Stimulated activated CD8-positive, alpha-beta memory T cell treated with anti-CD3 and anti-CD28 coated beads, Interleukin-15, amount 100 ng/mL, for 4 hours (primary cell): Measurements from ENCODE around the gene LY6G5B.
A peak's percentile ranks its signal among the peaks of the same experiment; 100 is the strongest.

Source experiments
- DNase-seq, 2 donors: peaks; one replicate each; pipeline ENCODE4 v3.0.0-alpha.2; 2020; ENCODE audit warnings: low read depth in 2 of 2

The LY6G5B gene

DNA sequence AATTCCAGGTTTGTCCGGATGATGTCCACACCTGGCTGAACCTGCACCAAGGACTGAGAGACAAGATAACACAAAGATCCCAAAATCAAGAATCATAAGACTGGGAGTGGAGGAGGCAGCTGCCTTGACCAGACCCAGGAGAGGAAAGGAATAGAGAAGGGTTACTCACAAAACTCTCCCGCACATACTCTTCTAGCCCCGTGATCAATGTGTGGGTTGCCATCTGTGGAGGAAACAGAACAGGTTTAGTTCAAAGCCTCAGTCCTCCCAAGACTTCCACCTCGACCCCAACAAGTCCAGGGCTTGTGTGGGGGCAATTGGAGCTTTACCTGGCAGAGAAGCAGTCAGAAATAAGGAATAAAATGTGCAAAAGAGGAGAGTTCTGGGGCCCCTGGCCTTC, 28.4 kb upstream of the LY6G5B start:
- no peak for DNase-seq

DNA sequence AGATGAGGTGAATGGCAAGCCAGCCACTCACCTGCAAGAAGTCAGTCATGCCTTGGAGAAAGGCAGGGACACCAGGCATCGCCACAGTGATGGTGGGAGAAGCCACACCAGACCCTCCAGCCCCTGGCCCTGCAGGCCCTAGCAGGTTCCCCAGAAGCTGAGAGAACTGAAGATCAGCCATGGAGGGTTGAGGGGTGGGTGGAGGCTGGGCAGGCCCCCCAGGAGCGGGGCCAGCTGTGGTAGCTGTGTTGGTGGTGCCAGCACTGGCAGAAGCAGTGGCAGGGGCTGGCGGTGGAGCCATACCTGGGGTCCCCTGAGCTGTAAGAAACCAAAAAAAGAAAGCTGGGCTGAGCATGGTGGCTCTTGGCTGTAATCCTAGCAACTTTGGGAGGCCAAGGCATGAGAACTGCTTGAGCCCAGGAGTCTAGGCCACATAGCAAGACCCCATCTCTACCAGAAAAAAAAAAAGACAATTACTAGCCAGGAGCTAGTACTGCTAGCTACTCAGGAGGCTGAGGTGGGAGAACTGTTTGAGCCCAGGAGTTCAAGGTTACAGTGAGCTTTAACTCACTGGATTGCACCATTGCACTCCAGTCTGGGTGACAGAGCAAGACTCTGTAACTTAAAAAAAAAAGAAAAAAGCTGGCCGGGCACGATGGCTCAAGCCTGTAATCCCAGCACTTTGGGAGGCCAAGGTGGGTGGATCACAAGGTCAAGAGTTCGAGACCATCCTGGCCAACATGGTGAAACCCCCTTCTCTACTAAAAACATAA, 26.8 kb upstream of the LY6G5B start:
- no peak for DNase-seq

DNA sequence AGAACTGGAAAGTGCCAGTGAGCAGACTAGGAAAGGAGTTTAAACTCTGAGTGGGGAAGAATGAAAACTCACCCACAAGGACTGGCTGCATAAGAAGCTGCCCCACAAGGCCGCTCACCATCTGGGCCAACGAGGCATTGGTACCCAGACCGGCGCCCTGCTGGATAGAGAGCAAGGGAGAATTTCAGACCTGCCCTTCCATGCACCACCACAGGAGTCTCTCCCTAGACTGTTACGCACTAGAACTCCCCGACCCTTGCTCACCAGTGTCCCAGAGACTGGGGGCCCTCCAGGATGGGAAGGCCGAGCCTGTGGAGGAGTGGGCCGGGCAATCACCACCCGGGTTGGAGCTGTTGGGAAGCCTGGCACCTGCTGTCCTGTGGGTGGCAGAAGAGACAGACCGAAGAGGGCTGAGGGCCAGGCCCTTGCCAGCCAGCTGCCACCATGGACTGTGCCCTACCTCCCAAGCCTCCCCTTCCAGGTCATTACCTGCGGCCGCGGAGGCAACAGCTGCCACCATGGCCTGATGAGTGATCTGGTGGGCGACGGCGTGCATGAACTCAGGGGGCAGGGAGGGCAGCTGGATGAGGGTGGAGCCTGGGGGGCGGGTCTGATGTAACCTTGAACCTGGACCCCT, 25.8 kb upstream of the LY6G5B start:
- no peak for DNase-seq

DNA sequence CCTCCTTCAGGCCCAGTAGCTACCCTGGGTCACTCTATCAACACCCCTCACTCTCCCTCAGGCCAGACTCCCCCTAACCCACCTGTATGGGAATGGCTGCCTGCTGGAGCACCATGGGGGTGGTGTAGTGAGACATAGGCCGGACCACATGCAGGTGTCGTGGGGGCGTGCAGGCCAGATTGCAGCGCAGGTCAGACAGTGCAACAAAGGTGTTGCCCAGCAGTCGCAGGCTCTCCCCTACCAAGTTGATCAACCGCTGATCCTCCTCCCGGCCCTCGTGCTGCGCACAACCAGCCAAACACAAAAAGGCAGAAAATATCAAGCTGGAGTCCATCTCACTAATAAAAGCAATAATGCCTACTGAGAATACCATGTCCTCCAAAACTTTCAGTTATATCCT, 24.5 kb upstream of the LY6G5B start:
- no peak for DNase-seq

DNA sequence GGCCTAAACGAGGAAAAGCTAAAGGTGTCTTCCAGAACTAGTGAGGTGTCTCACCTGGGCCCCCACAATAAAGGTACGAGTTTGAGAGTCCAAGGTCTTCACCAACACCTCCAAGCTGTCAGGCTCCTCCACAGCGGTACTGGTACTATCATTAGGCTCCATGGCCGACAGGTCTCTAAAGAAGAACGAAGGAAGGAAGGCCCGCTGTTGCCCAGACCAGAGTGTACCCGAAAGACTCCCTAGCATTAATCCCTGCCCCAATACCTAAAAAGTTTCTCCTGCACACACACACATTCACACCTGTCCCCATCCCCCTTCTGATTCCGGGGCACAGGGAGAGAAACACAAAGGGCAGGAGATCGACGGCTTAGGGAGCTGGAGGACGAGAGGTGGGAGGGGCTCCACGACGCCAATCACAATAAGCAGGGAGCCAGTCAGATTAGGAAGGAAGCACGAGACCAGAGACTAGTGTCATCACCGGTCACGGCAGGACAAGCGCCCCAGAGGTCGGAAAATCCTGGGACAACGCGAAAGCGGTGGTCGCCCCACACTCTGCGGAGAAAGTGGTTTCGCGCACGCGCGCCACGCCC, 18.1 kb upstream of the LY6G5B start:
- DNase-seq: no peak

DNA sequence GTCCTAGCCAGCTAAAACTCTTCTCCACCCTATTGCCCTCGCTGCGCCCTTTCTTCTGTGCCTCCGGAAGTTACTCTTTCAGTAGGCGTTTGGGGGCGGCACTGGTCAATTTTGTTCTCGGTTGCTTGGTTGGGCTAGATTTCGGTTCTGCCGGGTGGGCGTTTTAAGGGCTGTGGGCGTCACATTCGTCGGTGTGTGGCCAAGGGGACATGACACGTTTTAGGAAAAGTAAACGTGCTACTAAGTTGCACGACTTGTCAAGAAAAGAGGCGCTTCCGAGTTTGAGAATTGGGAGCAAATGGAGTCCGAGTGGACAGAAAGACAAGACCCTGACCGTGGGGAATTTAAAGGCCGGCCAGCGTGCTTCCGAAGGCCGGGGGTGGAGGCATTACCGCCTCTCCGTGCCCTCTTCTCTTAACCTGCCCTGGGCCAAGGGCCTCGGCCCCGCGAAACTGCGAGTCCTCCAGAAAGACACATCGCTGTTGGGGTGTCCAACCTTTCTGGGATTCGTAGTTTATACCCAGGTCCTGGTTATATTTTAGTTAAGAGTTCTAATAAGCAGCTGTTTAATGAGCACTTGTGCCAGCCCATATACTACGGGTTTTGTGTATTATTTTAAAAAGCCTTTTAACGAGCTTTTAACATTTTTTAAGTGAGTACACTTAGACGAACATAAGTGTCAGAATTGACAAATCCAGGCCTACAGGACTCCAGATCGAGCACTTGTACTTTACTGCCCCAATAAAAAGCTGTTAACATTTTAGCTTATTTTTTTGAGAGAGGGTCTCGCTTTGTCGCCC, 16.7 kb upstream of the LY6G5B start:
- peak; percentile 72 to 84 for DNase-seq

DNA sequence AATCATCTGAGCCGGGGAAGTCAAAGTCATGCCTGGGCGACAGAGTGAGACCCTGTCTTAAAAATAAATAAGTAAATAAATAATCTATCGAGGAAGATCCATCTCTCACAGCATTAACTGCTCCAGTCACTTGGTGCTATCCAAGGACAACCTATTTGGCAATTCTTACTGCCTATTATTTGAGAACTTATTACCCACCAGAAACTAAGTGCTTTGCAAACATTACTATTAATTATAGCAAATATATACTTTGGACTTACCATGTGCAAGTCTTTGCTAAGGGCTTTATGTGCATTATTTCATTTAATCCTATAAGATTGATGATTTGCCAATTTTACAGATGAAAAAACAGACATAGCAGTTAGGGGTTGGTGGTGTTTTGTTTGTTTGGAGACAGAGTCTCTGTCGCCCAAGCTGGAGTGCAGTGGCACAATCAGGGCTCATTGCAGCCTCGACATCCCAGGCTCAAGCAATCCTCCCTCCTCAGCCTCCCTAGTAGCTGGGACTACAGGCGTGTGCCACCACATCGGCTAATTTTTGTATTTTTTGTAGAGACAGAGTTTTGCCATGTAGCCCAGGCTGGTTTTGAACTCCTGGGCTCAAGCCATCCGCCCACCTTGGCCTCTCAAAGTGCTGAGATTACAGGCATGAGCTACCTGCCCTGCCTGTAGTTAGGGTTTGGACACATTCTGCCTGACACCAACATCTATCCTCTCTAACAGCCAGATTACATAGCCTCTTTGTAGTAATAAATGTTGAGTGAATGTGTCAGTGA, 15.0 kb upstream of the LY6G5B start:
- no peak for DNase-seq

DNA sequence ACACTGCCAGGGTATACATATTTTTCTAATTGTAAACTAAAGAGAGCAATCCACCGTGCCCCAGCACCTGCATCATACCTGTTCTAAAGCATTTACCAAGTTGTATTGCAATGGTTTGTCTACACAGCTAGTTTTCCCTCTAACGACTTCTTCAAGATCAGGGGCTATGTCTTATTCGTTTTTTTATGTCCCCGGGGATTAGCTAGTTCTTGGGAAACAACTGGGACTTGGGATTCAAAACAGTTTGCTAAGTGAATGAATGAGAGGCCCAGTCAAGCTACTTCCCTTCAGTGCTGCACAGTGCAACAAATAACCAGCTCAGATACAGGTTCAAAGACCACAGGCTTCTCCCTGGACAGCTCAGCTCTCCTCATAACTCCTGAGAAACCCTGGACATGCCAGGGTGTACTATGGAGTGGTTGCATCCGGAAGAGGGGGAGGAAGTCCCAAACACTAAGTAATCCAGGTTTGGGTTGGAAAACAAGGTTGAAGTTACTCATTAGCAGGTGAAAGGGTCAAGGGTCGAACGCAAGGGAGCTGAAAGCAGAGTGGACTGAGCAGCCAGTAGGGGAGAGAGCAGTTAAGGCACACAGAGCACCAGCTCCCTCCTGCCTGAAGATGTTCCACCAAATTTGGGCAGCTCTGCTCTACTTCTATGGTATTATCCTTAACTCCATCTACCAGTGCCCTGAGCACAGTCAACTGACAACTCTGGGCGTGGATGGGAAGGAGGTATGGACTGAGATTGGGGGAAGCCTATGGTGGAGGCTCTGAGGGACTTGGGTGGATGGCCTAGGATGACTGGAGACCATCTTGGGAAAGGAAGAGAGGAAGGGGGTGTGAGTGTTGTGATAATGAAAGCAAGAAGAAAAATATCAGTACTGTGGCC, 14.2 kb upstream of the LY6G5B start, which contains the start of gene APOM:
TSS of gene APOM (plus strand) at position 546 of the 889 bp plus-strand sequence. CDS start at position 619, 73 bp downstream.
- no peak for DNase-seq

DNA sequence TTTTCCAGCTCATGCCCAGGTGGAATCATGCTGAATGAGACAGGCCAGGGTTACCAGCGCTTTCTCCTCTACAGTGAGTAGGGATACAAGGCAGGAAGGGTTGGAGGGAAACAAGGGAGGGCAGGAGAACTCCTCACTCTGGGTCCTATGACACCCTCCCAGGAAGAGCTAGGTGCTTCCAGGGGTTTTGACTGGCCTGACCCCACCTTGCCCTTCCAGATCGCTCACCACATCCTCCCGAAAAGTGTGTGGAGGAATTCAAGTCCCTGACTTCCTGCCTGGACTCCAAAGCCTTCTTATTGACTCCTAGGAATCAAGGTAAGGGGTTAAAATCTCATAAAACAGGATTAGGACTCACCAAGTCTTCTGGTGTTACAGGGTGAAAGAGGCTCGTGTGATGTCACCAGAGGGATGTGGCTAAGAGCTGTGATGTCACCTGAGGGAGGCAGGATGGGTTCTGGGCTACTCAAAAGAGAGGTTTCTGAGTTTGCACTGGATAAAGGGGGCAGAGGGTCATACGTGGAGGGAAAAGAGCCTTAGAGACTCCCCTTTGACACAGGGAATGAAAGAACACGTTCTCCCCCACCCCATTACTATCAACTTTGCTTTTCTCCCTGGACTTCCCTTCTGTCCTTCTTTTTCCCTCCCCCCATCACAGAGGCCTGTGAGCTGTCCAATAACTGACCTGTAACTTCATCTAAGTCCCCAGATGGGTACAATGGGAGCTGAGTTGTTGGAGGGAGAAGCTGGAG, 12.2 kb upstream of the LY6G5B start:
- no peak for DNase-seq

DNA sequence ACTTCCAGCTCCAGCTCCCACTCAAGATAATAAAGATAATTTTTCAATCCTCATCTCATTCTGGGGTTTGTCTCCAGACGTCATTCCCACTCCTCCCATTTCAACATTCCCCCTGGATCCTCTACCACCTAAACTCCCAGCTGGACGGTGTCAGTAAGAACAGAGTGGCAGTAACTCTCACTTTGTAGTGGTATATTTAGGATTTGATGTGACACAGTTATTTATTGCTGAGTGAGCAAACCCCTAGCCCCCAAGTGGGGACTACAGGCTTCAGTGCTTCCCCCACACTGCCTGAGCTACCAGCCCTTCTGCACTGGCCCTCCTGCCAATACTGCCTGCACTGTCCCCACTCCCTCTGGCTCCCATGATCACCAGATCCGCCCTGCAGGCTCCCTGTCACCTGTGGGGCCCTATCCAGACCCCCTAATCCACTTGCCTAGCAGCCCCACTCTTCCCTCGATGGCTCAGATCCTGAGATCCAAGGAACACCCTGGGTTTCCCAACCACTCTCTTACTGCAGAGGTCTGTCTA, 11.6 kb upstream of the LY6G5B start:
- DNase-seq: no peak

DNA sequence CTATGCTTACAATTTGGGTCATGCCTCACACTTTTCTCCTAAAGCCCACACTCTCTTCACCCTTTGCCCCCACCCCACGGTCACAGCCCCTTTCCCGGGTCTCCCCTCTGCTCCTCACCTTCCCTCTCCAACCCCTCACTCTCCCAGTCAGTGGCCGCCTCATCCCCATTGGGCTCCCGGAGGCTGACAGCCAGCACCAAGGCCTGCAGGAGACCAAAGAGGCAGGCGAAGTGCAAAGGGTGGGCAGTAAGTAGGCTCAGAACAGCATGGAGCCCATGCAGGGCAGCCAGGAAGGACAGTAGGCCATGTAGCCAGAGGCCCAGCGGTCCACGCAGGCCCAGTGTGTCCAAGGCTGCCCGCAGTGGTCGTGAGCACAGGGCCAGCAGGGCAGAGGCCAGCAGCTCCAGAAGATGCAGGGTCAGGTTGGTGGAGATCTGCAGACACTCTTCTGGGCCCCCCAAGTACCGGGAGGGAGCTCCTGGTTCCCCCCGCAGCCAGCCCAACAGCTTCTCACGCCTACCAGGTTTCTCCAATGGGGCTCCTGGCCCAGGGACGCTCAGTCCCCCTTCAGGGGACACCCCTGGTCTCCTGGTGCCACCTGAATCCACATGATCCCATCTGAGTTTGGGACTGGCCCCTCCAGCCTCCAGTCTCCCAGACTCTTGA, 10.7 kb upstream of the LY6G5B start:
- DNase-seq: no peak

DNA sequence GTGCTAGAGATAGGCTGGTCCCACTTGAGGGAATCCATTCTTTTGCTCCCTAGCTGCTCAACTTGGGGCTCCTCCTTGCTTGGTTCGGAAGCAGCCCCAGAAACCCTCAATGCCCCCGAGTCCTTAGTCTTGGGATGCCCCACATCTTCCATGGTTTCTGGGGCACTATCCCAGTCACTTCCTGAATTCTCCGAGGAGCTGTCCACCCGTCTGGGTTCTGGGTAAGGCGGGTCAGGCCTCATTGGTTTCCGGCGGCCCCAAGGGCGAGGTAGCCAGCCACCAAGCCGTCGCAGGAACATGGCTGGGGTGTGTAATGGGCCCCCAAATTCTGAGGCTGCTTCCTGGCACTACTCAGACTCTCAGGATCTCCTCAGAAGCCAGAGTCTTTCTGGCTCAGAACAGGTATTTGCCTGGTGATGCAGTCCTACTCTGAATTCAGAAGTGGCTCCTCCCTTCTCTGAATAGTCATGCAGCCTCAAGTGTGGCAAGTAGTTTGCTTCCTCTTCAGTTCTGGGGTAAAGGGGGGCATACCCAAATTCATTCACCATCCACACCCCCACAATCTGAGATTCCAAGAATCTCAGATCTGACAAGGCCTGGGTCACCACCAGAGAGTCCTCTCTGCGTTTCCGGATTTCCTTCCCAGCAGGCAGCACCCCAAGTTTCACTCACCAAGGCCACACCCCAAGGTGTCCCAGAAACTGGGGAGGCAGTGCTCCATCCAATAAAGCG, 10.0 kb upstream of the LY6G5B start:
- DNase-seq: peak in 1 of 2 donors; percentile 9

DNA sequence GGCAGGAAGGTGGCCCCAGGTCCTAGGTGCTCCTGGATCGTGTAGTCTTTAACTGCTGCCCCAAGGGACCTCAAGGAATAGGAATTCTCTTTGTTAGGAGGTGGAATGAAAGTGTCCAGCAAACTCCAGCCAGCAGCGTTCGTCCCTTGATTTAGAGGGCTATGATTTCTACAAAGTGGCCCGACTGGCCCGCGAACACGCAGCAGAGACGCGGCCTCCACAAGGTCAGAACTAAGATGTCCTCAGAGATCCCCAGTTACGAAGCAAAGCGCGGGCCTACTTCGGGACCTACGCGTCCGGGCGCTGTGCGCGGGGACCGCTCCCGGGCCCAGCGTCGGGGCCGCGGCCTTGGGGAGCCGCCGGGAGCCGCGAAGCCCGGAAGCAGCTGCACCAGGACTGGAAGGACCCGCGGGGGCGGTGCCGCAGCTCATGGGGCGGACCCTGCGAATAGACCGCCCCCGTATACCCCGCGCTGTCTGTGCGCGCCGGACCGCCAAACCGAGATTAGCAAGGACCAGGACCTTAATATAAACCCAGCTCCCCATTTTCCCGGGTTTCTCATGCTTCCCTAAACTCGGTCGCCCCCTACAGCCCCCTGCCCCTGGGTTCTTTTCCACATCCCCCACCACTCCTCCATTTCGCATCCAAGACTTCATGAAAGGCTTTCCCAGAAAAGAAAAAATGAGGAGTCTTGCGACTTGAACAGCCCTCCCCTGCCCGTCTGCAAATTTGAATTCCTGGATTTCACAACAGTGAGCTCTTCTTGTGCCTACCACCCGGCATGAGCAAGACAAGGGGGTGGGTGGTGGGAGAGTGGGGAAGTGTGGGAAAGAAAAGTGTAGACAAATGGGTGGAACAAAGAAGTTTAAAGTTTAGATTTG, 9.2 kb upstream of the LY6G5B start, which contains the start of gene C6orf47:
TSS of gene C6orf47 (minus strand) at position 398 of the 881 bp plus-strand sequence. CDS start 831 bp downstream, outside the sequence.
- DNase-seq: peak in 1 of 2 donors; percentile 46

DNA sequence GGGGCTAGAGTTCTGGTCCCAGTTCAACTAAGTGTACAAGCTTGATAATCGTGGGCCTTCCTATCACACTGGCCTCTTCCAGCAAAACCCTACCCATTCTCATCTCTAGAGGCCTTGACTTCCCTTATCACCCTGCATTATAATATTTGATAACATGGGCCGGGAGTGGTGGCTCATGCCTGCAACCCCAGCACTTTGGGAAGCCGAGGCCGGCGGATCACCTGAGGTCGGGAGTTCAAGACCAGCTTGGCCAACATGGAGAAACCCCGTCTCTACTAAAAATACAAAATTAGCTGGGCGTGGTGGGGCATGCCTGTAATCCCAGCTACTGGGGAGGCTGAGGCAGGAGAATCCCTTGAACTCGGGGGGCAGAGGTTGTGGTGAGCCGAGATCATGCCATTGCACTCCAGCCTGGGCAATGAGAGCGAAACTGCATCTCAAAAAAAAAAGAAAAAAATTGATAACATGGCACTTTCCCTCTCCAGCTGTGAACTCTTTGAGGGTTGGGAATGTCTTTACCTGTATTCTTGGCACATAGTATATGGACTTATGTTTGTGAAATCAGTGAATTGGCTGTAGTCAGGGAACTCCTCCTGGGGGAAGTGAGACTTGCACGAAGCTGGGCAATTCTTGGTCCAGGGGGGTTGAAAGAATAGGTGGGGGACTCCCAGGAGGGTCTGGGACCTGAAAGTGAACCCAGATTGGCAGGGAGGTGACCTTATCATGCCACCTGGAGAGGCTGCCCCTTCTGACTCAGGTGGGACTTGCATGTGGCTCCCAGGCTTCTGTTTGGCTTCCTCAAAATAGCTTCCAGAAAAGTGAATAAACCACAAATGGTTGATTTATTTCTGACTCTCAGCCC, 8.3 kb upstream of the LY6G5B start:
- no peak for DNase-seq

DNA sequence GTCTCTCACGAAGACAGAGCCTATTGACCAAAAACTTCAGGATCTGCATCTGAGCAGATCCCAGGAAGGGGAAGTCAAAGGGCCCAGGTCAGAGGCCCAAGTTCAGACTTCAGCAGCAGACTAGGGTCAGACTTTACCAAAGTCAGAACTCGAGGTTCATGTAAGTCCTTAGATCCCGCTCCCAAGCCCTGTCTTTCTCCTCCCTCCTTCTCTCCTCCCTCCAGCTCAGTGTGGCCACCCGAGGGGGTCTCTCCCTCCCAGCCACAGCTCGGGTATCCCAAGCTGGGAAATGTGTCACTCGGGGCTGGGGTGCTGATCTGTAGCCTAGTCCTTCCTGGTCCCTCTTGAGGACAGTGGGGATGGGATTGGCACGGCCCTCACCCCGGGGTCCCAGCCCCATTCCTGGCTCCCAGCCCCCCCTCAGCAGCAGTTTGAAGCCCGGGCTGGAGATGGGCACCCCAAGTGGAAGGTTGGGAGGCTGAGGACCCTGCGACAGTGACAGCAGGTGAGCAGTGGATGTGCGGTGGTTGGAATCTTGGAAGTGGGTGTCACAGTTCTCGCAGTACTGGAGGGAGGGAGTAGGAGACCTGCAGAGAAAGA, 7.6 kb upstream of the LY6G5B start:
- DNase-seq: no peak
